Fibroblast of skin of right quadriceps (primary cell): ENCODE data around the gene DNAAF1.

ENCODE experiments used
- DNase-seq: peaks from one replicate; pipeline ENCODE4 v3.0.0-alpha.2; 2013

DNAAF1 gene

GRCh38 chr16:84124257-84125073 lies 20.6 kb upstream of the DNAAF1 start:
- no peak for DNase-seq

GRCh38 chr16:84131117-84131516 lies 14.0 kb upstream of the DNAAF1 start:
- DNase-seq = no peak

GRCh38 chr16:84132527-84133285 lies 12.4 kb upstream of the DNAAF1 start:
- DNase-seq = no peak

GRCh38 chr16:84136331-84137125 lies 8.6 kb upstream of the DNAAF1 start:
- no peak for DNase-seq

GRCh38 chr16:84137287-84137686 lies 7.8 kb upstream of the DNAAF1 start:
- DNase-seq = no peak

- no peak for DNase-seq
Observed at GRCh38 chr16:84137769-84138357, 7.2 kb upstream of the DNAAF1 start.

GRCh38 chr16:84138500-84138823 lies 6.6 kb upstream of the DNAAF1 start:
- no peak for DNase-seq

- peak; percentile 23 for DNase-seq
Observed at GRCh38 chr16:84138824-84139627, 6.1 kb upstream of the DNAAF1 start.

GRCh38 chr16:84139628-84140258 lies 5.4 kb upstream of the DNAAF1 start:
- DNase-seq = no peak

- no peak for DNase-seq
Observed at GRCh38 chr16:84141143-84141670, 3.9 kb upstream of the DNAAF1 start.

- no peak for DNase-seq
Observed at GRCh38 chr16:84143081-84143480, 2.0 kb upstream of the DNAAF1 start.

- no peak for DNase-seq
Observed at GRCh38 chr16:84143784-84144199, 1.3 kb upstream of the DNAAF1 start.

- no peak for DNase-seq
Observed at GRCh38 chr16:84144209-84144858, 774 bp upstream of the DNAAF1 start.

- no peak for DNase-seq
Observed at GRCh38 chr16:84150926-84151325, 5.8 kb downstream of the DNAAF1 start.

GRCh38 chr16:84153660-84154214 lies 8.6 kb downstream of the DNAAF1 start:
- DNase-seq = no peak

- DNase-seq = no peak
Observed at GRCh38 chr16:84155226-84155625, 10.1 kb downstream of the DNAAF1 start.

GRCh38 chr16:84155771-84156170 lies 10.7 kb downstream of the DNAAF1 start:
- no peak for DNase-seq

- peak; percentile 33 for DNase-seq
Observed at GRCh38 chr16:84156342-84156784, 11.3 kb downstream of the DNAAF1 start.

GRCh38 chr16:84159007-84159406 lies 13.9 kb downstream of the DNAAF1 start:
- DNase-seq = no peak

- no peak for DNase-seq
Observed at GRCh38 chr16:84159800-84160199, 14.7 kb downstream of the DNAAF1 start.

GRCh38 chr16:84161037-84161436 lies 15.9 kb downstream of the DNAAF1 start:
- DNase-seq = no peak
